ENCODE data around the gene CHMP5.

The CHMP5 gene

GRCh38 chr9:33273266-33273971, 8.6 kb downstream of the CHMP5 start:
- ATAC-seq, result no peak
- TF ChIP-seq CREB5 (CRISPR knock-in tag; IDR thresholded peaks at IDR 0.05; ENCODE audit: low read depth), result no peak
- TF ChIP-seq ARNTL (CRISPR knock-in tag; IDR thresholded peaks at IDR 0.05; ENCODE audit: borderline replicate concordance, low read depth), result no peak
- no peak for TF ChIP-seq ZFP30 (CRISPR knock-in tag; IDR thresholded peaks at IDR 0.05)
- no peak for TF ChIP-seq ISL1 (CRISPR knock-in tag; IDR thresholded peaks at IDR 0.05)

- TF ChIP-seq TCF4 (CRISPR knock-in tag; IDR thresholded peaks at IDR 0.05; ENCODE audit: borderline replicate concordance), result no peak
- no peak for TF ChIP-seq ZNF8 (CRISPR knock-in tag; IDR thresholded peaks at IDR 0.05)
- no peak for TF ChIP-seq CSDC2 (CRISPR knock-in tag; IDR thresholded peaks at IDR 0.05)
- no peak for TF ChIP-seq ZNF565 (CRISPR knock-in tag; conservative IDR thresholded peaks at IDR 0.05; ENCODE audit: low read depth)
- TF ChIP-seq OSR1 (CRISPR knock-in tag; IDR thresholded peaks at IDR 0.05), result no peak
- TF ChIP-seq ESRRG (CRISPR knock-in tag; IDR thresholded peaks at IDR 0.05), result no peak
- no peak for TF ChIP-seq CSRNP3 (CRISPR knock-in tag; IDR thresholded peaks at IDR 0.05)
- no peak for TF ChIP-seq SNAI2 (CRISPR knock-in tag; IDR thresholded peaks at IDR 0.05)
- no peak for TF ChIP-seq TOX (CRISPR knock-in tag; IDR thresholded peaks at IDR 0.05; ENCODE audit: borderline replicate concordance)
- no peak for TF ChIP-seq BACH2 (CRISPR knock-in tag; IDR thresholded peaks at IDR 0.05; ENCODE audit: borderline replicate concordance)
- no peak for TF ChIP-seq ZNF70 (CRISPR knock-in tag; IDR thresholded peaks at IDR 0.05)
- no peak for TF ChIP-seq GLIS3 (CRISPR knock-in tag; IDR thresholded peaks at IDR 0.05)
- ATAC-seq, result no peak
These were observed 9.1 kb downstream of the CHMP5 start for GRCh38 chr9:33273972-33274328.

GRCh38 chr9:33277484-33277883, 12.6 kb downstream of the CHMP5 start:
- TF ChIP-seq SNAI2 (CRISPR knock-in tag; IDR thresholded peaks at IDR 0.05) (no peak), TSHZ2 (CRISPR knock-in tag; IDR thresholded peaks at IDR 0.05) (no peak), ARNTL (CRISPR knock-in tag; IDR thresholded peaks at IDR 0.05; ENCODE audit: borderline replicate concordance, low read depth) (no peak), CSRNP3 (CRISPR knock-in tag; IDR thresholded peaks at IDR 0.05) (no peak), OSR1 (CRISPR knock-in tag; IDR thresholded peaks at IDR 0.05) (no peak), PPARA (CRISPR knock-in tag; IDR thresholded peaks at IDR 0.05; ENCODE audit: borderline replicate concordance) (no peak), CREB5 (CRISPR knock-in tag; IDR thresholded peaks at IDR 0.05; ENCODE audit: low read depth) (no peak), ZNF70 (CRISPR knock-in tag; IDR thresholded peaks at IDR 0.05) (no peak)
- no peak for ATAC-seq

- no peak for ATAC-seq
- no peak for TF ChIP-seq OSR1 (CRISPR knock-in tag; IDR thresholded peaks at IDR 0.05)
These were observed 20.7 kb downstream of the CHMP5 start for GRCh38 chr9:33285502-33285901.
